Measurements from ENCODE around the gene MAEL.

GRCh38 chr1:167013108-167013929 lies 24.2 kb downstream of the MAEL start:
- TF ChIP-seq, protein P1, sequence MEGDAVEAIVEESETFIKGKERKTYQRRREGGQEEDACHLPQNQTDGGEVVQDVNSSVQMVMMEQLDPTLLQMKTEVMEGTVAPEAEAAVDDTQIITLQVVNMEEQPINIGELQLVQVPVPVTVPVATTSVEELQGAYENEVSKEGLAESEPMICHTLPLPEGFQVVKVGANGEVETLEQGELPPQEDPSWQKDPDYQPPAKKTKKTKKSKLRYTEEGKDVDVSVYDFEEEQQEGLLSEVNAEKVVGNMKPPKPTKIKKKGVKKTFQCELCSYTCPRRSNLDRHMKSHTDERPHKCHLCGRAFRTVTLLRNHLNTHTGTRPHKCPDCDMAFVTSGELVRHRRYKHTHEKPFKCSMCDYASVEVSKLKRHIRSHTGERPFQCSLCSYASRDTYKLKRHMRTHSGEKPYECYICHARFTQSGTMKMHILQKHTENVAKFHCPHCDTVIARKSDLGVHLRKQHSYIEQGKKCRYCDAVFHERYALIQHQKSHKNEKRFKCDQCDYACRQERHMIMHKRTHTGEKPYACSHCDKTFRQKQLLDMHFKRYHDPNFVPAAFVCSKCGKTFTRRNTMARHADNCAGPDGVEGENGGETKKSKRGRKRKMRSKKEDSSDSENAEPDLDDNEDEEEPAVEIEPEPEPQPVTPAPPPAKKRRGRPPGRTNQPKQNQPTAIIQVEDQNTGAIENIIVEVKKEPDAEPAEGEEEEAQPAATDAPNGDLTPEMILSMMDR (IDR thresholded peaks at IDR 0.05): no peak
- no peak for TF ChIP-seq POLR2A (IDR thresholded peaks at IDR 0.05)
